Measurements from ENCODE around the gene TXNL4B. TPM values are rescaled to one million over a fixed set of nuclear protein-coding genes. Genes with fewer than 3 reads are reported as not detected.

TXNL4B gene
- total and polyA plus RNA-seq, 12 donors: 3.8 to 18.3 (median 10.0) TPM

DNA sequence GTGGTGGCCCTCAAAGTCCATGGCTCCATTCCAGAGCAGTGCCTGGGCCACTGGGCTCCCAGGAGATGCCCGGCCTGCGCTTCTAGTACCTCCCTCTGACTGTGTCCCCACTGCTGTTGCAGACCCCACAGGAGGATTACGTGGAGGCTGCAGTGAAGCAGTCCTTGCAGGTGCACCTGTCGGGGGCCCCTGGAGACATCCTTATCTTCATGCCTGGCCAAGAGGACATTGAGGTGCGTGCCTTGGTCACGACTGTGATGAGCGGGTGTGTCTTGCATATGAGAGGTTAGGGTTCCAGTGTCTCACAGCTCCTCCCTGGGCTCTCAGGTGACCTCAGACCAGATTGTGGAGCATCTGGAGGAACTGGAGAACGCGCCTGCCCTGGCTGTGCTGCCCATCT, 11.5 kb upstream of the TXNL4B start:
- WGBS, 4 donors: 94 to 100% (median 98%) methylated on average over 2 to 9 of the region's 9 CpGs
- Histone ChIP-seq H3K36me3 (replicated peaks in 1 of 2) (peaks cover 0 to 100% of the 10 kb centered on the region in 2 donors), H3K4me3 (no peak overlapping the region), H3K9me3 (replicated peaks in 1 of 3) (no peaks in the 10 kb centered on the region), H3K4me1 (replicated peaks in 1 of 2) (no peaks in the 10 kb centered on the region), H3K27ac (no peak overlapping the region), H3K27me3 (no peaks in the 10 kb centered on the region)
- no peak for TF ChIP-seq POLR2A (IDR thresholded peaks at IDR 0.05)
- TF ChIP-seq, protein P1, sequence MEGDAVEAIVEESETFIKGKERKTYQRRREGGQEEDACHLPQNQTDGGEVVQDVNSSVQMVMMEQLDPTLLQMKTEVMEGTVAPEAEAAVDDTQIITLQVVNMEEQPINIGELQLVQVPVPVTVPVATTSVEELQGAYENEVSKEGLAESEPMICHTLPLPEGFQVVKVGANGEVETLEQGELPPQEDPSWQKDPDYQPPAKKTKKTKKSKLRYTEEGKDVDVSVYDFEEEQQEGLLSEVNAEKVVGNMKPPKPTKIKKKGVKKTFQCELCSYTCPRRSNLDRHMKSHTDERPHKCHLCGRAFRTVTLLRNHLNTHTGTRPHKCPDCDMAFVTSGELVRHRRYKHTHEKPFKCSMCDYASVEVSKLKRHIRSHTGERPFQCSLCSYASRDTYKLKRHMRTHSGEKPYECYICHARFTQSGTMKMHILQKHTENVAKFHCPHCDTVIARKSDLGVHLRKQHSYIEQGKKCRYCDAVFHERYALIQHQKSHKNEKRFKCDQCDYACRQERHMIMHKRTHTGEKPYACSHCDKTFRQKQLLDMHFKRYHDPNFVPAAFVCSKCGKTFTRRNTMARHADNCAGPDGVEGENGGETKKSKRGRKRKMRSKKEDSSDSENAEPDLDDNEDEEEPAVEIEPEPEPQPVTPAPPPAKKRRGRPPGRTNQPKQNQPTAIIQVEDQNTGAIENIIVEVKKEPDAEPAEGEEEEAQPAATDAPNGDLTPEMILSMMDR (IDR thresholded peaks at IDR 0.05): no peak
- intact Hi-C loops (cut with DNase I): no loop called here
- peak in 1 of 7 donors; percentile 43 for DNase-seq

DNA sequence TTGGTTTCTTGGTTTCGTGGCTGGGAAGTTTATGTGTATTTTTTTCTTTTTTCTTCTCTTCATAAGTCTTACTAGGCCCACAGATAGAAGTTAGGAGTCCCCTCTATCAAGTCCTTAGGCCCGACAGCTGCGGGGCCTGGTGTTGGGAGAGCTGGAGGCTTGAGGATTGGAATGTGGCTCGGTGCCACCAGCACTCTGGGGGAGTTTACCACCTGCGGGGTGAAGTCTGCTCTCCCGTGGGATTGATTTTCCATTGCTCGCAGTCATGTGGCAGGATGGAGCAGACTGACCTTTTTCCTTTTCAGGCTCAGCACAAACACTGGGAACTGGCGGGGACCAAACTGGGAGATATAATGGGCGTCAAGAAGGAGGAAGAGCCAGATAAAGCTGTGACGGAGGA, 7.8 kb upstream of the TXNL4B start:
- H3K4me1 ChIP-seq (replicated peaks in 1 of 2): no peaks in the 10 kb centered on the region
- TF ChIP-seq, protein P1 (IDR thresholded peaks at IDR 0.05): no peak
- no peak for TF ChIP-seq POLR2A (IDR thresholded peaks at IDR 0.05)
- DNase-seq: peak in 1 of 7 donors; percentile 37
- H3K4me3 ChIP-seq: no peak overlapping the region
- peaks cover 0 to 100% of the 10 kb centered on the region in 2 donors for H3K36me3 ChIP-seq (replicated peaks in 1 of 2)
- intact Hi-C loops (cut with DNase I): no loop called here
- H3K27me3 ChIP-seq: no peaks in the 10 kb centered on the region
- no peaks in the 10 kb centered on the region for H3K9me3 ChIP-seq (replicated peaks in 1 of 3)
- 89 to 92% (median 90%) methylated on average over 10 of the region's 10 CpGs for WGBS, 4 donors
- no peak overlapping the region for H3K27ac ChIP-seq

DNA sequence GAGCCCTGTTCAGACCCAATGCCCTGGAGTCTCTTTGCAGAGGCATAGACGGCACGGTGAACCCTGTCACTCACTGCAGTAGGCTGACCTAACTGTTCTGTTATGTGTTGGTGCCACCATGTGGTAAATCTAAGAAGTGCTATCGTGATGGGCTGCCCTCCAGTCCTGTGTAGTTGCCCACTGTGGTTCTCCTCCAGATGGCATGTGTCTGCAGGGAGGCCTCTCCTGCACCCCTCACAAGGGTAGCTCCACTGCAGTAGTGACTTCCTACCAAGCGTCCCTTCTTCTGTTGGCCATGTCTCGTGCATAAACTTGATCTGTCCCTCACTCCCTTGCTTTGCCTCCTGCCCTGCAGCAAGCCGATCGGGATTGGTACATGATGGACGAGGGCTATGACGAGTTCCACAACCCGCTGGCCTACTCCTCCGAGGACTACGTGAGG, 6.0 kb upstream of the TXNL4B start:
- Histone ChIP-seq H3K9me3 (replicated peaks in 1 of 3) (no peaks in the 10 kb centered on the region), H3K4me3 (no peak overlapping the region), H3K4me1 (replicated peaks in 1 of 2) (peaks cover 7 to 11% of the 10 kb centered on the region in 2 donors), H3K36me3 (replicated peaks in 1 of 2) (peaks cover 0 to 85% of the 10 kb centered on the region in 2 donors), H3K27ac (no peak overlapping the region), H3K27me3 (no peaks in the 10 kb centered on the region)
- 54 to 66% (median 62%) methylated on average over 12 of the region's 12 CpGs for WGBS, 4 donors
- TF ChIP-seq, protein P1 (IDR thresholded peaks at IDR 0.05): peak; percentile 32 to 64 (median 56)
- no peak for TF ChIP-seq POLR2A (IDR thresholded peaks at IDR 0.05)
- DNase-seq: peak in 6 of 7 donors; percentile 34 to 67 (median 48)
- intact Hi-C loops (cut with DNase I): no loop called here

DNA sequence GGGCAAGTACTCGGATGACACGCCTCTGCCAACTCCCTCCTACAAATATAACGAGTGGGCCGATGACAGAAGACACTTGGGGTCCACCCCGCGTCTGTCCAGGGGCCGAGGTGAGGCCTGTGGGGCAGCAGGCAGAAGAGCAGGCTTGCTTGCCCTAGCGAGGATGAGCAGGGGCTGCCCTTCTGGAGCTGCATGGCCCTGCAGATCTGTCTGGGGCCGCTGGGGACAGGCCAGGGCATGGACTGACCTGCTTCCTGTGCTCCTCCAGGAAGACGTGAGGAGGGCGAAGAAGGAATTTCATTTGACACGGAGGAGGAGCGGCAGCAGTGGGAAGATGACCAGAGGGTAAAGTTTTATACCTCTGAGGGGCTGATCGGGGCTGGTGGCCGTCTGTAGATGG, 5.5 kb upstream of the TXNL4B start:
- H3K27me3 ChIP-seq: no peaks in the 10 kb centered on the region
- intact Hi-C loops (cut with DNase I): no loop called here
- peaks cover 0 to 80% of the 10 kb centered on the region in 2 donors for H3K36me3 ChIP-seq (replicated peaks in 1 of 2)
- H3K27ac ChIP-seq: no peak overlapping the region
- no peak for DNase-seq
- no peak for TF ChIP-seq POLR2A (IDR thresholded peaks at IDR 0.05)
- TF ChIP-seq, protein P1 (IDR thresholded peaks at IDR 0.05): no peak
- no peaks in the 10 kb centered on the region for H3K9me3 ChIP-seq (replicated peaks in 1 of 3)
- no peak overlapping the region for H3K4me3 ChIP-seq
- 72 to 78% (median 75%) methylated on average over 11 to 15 of the region's 15 CpGs for WGBS, 4 donors
- H3K4me1 ChIP-seq (replicated peaks in 1 of 2): peaks cover 8 to 14% of the 10 kb centered on the region in 2 donors
